ENCODE results near the gene ESPL1.

Gene ESPL1

DNA sequence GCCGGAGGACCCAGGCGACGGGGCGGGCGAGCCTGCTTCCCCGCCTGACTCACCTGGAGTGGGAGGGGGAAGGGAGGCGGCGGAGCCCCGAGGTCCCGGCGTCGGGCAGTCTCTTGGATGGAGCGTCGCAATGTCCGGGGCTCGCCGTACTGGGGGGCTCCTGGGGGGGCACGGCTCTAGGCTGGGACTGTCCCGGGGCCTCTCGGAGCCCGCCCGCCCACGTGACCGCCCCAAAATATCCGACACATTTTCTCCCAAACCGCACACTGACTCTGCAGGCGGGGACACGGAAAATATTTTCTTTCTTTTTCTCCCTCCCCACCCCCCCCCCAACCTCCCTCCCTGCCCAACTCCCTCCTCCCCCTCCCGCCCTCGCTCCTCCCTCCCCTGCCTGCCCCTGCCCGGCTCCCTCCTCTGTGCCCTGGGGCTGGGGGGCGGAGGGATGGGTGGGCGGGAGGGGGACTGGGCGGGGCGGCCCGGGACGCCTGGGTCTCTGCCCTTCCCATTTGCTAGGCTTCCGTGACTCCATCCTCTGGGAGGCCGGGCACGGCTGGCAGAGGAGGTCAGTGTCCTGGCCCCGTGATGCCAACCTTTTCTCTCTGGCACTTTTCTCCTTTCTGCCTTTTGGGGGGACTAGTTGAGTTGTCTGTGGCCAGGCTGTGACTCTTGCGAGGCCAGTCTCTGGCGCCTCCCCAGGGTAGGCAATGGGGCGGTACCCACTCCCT is 36.0 kb upstream of the ESPL1 start, which contains the start of gene RARG:
Gene RARG, minus strand, starts transcription at position 289 of the 725 bp plus-strand sequence. CDS start 4,664 bp downstream, outside the sequence.
- peak; percentile 68 for DNase-seq

DNA sequence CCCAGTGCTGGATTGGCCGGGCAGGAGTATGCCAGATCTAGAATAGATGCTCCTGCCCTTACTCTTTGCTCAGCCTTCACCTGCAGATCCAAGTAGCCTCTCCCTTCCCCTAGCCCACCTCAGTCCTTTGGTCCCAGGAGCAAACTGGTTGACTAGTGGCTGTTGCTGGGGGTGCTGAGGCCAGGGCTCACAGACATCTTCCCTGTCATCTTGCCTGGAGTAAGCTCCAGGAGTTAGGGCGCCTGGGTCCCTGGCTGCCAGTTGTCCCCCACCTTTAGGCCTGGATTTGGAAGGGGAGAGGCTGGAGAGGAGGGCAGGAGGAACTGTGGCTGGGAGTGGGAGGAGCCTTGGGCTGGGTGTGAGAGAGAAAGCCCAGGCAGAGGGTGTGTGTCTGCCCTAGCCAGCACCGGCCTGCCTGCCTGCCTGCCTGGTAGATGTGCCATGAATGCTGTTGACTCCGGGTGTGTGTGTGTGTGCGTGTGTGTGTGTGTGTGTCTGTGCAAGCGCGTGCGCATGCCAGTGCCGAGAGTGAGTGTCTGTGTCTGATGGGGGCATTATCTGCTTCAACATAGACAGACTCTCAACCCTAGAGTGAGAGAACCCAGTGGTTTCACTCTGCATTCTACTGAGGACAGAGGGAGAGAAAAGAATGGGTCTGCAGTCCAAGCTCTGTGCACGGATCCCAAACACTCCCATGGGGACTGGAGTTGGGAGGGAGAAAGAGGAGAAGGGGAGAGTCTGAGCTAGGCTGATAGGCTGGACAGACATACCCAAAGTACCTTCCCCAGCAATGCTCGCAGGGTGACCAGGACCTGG is 35.2 kb upstream of the ESPL1 start:
- no peak for DNase-seq

DNA sequence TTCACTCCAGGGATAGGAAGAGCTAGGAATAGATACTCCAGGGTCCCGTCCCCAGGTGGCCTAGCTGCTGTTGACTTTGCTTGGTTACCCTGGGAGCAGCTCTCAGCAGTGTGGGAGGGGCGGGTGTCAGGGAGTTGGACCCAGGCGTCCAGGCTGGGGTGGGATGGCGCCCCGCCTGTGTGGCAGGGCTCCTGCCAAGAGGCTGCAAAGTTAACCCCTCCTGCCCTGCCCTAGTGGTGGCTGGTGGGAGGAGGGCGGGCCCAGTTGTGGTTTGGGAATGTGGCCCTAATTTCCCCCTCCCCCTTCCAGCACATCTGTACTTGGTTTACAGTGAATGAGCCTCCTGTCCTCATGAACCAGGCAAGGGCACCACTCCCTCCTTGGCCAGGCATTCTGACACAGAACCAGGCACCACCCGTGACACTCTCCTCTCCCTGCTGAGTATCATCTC is 34.4 kb upstream of the ESPL1 start:
- no peak for DNase-seq

DNA sequence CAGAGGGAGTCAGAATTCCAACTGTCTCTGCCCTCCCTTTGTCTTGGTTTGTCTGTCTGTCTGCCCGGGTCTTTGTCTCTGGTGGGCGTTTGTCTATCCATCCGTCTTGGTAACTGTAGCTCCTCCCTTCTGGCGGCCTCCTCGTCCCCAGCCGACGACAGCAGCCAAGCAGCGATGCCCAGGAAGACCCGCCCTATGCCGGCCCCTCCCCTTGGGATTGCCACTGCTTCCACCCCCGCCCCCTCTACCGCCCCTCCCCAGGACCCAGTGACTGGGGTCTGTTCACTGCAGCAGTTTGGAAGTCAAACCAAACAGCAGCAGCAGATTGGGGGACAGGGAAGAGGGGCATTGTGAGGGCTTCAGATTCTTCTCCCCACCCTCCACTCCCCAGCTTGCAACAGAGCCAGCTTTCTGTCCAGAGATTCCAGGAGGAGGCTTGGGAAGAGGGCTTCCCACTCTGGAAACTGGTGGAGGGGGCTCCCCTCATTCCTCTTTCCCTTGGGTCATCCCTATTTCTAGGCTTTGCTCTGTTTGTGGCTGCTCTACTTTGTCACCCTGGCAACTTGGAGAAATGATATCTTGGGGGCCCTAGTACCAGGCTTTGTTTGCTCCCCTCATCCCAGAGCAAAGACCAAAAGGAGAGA is 33.7 kb upstream of the ESPL1 start:
- no peak for DNase-seq

DNA sequence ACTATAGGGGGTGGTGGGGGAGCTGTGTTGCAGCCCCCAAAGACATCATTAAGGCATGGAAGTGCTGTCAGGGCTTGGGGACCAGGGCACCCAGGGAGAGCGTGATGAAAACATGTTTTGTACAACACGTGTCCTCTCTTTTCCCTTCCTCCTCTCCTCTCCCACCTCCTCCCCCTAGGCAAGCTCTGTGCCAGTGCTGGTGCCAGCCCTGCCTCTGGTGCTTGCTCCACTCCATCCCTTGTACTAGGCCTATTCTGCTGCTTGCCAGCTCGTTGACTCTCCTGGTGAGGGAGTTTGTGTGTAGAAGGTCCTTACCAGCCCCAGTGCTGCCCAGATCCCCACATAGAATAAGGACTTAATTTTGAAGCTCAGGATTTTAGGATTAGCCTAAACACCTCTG is 32.9 kb upstream of the ESPL1 start:
- no peak for DNase-seq

DNA sequence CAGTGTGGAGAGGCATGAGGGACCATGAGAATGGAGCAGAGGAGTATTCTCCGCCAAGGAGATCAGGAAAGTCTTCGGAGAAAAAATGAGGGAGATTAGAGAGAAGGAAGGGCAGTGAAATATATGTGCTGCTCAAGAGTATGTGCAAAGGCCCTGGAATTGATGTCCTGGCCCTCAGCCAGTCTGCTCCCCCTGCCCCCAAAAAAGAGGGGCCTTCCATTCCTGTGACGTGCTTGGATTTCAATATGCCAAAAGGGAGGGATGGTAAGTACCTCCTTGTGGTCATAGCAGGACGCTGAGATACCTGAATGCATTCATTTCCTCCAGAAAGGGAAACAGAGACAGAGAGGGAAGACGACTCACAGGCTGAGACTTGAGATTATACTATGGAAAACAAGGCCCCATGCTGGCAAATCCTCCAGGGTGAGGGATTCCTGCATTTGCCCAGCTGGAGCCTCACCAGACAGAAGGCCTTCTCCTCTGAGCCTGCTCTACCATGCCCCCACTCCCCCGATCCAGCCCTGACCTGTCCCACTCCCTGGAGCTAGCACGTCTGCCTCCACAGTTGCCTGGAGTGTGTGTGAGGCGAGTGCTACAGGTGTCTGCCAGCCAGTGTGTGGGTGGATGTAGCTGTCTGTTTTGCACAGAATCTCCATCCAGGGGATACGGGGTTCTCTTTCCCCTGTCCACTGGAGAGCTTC is 32.2 kb upstream of the ESPL1 start:
- no peak for DNase-seq

DNA sequence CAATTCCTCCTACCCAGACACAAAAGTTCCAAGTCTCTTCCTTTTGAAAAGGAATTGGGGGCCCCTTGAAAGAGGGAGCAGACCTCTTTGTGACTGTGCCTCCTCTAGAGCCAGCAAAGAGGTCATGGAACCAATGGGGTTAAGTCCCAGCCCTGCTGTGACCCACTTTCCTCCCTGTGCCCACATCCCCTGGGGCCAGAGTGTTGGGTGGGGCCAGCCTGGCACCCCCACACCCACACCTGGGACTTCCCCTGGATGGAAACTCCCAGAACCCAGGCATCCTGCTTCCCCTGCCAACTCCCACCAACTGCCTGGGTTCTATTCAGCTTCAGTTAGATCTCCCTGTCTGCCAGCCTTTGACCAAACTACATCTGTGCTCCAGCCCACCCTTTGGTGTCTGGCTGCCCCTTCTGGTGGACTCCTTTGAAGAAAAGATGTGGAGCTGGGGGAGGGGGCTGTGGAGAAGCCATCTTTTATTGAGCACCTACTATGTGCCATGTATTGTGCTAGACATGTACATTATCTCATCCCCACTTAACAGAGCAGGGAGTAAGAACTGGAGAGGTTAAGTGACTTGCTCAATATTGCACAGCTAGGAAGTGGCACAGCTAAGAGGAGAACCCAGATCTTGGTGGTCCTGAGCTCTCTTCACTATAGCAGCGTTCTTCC is 31.5 kb upstream of the ESPL1 start:
- DNase-seq, result no peak

DNA sequence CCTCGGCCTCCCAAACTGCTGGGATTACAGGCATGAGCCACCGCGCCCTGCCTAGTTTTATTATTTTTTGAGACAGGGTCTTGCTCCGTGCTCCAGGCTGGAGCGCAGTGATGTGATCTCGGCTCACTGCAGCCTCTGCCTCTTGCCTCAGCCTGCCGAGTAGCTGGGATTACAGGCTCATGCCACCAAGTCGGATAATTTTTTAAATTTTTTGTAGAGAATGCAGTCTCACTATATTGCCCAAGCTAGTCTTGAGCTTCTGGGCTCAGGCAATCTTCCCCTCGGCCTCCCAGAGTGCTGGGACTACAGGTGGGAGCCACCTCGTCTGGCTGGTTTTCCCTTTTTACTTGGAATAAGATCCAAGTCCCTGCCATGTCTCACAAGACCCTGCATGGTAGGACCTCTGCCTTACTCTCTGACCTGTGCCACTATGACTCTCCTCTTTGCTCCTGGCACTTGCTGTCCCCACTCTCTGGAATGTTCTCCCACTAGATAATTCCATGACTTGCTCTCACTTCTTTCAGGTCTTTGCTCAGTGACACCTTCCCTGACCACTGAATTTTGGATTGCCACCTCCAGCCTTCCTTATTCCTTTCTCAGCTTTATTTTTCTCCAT is 28.3 kb upstream of the ESPL1 start:
- no peak for DNase-seq

DNA sequence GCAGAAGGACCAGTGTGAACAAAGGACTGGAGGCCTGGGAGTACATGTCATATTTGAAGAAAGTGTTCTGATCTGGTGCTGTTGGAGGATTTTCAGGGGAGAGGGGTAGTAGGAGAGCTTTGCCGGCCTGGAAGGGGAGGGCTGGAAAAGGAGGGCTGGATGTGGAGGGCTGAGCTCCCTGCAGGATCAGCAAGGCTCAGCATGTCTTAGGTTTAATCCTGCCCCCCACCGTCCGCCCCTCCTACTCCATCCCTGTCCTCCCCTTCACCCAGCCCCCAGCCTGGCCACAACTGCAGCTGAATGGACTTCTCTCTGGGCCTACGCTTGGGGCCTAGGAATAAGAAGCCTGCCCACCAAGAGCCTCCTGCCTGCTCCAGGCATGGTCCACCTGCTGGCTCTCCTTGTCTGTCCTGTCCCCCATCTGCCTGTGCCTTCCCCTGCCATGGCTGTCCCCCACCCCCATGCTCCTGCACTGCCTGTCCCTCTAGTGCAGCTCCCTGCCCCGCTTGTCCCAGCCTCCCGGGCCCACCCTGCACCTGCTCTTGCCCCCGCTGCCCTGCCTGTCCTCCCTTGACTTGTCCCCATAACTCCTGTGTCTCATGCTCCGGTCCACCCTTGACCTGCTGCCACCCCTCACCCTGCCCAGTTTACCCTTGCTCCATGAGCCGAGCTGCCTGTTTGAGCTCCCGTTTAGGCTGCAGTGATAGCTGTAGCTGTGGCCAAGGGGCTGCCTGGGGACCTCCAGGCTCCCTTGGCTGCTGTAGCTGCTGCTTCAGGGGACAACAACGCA is 26.3 kb upstream of the ESPL1 start:
- DNase-seq, result no peak

DNA sequence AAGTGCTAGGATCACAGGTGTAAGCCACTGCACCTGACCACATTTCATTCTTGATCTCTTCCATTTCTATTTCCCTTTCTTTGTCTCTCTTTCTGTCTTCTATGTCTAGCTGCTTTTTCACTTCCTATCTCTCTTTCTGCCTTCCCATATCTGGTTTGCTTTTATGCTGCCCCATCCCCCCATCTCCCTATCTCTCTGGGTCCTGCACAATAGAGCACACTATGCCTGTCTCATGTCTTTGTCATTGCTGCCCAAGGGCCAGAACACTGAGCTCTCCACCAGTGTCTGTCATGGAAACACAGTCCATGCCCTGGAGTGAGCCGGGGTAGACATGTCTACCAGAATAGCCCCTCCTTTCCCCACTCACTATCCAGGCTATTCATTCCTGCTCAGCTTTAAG is 23.8 kb upstream of the ESPL1 start:
- no peak for DNase-seq

DNA sequence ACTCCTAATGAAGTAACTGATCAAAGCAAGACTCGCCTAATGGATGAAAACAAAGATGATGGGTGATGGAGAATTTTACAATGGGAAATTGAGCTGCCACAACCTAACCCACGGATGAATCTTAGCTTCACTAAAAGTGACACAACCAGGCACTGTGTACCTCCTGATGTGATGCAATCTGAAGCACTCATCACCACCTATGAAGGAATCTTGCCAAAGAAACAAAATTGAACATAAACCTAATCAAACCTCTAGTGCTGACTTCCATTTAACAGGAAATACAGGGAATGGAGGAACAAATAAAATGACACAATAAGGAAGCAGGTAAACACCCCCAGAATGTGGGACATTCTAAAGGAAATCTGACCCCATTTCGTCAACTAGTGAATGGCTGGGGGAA is 22.8 kb upstream of the ESPL1 start:
- DNase-seq, result no peak

DNA sequence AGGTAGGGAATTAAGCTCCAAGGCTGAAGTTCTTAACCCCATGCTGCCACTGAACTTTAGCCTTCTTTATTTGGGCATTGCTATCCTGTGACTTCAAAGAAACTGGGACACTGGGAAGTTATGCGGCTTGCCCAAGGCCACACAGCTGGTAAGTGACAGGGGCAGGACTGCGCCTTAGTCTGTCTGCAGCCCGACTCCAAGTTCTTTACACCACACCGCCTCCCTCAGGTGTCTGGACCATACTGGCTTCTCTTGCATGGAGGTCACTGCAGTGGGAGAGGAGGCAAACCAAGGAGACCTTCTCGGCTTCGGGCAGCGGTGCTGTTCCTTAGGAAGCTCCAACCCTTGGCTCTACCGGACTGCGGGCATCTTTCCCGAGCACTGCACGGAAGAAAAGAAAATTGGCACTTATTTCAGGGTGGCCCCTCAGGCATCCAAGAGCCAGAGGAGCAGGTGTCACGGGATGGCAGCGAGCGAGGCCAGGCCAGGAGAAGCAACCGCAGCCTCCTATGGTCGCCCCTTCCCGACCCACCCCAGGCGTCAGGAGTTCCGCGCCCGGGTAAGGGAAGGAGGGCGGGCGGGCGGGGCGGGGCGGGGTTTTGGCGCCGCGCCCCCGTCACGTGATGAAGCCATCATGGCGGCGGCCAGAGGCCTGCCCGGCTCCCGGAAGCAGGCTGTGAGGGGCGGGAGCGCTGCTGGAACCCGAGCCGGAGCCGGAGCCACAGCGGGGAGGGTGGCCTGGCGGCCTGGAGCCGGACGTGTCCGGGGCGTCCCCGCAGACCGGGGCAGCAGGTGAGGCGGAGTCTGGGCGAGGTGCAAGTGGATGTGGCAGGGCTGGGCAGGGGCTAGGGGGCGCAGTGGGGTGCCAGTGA is 16.4 kb upstream of the ESPL1 start:
- peak; percentile 79 for DNase-seq

DNA sequence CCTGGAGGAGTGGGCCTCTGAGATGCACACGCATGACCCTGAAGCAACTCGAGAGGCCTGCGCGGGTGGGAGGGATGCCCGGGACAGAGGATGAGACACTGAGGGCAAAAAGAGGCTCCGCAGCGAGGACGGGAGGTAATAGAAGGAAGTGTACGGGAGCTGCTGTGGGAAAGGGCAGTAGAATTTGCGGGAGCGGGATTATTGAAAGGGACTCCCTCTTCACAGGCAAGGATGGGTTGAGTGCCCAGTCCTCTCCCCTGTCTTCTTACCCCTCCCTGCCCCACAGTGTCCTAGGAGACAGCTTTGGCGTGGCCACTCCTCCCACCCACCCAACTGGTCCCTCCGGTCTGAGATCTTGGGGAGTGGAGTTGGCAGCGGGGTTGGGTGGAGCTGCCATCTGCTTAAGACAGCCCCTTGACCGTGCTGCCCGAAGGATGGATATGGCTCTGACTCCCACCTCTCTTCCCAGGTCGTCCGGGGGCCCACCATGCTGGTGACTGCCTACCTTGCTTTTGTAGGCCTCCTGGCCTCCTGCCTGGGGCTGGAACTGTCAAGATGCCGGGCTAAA is 15.7 kb upstream of the ESPL1 start:
- no peak for DNase-seq

DNA sequence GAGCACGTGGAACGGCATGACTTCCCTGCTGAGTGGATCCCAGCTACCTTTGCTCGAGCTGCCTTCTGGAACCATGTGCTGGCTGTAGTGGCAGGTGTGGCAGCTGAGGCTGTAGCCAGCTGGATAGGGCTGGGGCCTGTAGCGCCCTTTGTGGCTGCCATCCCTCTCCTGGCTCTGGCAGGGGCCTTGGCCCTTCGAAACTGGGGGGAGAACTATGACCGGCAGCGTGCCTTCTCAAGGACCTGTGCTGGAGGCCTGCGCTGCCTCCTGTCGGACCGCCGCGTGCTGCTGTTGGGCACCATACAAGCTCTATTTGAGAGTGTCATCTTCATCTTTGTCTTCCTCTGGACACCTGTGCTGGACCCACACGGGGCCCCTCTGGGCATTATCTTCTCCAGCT is 14.8 kb upstream of the ESPL1 start:
- DNase-seq, result no peak

DNA sequence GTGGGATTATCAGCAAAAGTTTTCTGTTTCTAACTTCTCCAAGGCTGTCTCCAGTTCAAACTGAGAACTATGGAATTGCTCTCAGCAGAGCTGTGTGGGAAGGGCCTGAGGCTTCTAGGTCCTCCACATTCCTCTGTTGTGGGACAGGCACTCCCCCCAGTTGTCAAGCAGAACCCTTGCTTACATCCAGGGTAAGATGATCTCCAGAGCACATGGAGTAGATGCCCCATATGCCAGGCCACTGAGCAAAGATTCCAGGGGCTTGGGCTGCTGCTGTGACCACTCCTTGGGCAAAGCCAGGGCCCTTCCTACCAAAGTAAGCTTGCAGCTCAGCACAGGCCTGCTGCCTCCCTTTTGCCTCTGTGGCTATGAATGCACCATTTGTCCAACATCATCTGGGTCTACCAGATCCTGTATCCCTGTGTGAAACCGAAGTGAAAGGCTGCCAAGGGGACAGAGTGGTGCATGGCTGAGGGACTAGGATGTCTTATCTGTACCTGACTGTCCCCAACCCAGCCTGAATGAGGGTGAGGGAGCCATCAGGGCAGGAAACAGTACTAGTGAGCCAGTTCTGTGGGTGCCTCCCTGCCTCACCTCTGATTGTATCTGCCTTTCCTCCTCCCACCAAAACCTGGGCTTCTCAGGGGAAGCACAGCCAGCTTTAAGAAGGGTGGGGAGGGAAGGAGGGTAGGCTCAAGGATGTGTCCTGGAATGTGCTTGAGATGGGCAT is 13.1 kb upstream of the ESPL1 start:
- DNase-seq, result no peak

DNA sequence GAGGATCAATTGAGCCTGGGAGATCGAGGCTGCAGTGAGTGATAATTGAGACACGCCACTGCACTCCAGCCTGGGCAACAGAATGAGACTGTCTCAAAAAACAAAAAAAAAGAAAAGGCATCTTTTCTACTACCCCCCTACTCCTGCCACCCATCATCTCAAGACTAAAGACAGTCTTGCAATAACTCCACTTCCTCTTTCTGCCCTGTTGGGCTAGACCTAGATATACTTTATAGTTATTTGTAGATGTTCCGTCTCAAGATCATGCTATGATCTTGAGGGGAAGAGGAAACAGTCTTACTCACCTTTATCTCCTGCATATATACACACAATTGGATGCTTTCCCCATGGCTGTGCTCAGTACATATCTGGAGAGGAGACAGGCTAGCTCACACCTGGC is 12.1 kb upstream of the ESPL1 start:
- no peak for DNase-seq

DNA sequence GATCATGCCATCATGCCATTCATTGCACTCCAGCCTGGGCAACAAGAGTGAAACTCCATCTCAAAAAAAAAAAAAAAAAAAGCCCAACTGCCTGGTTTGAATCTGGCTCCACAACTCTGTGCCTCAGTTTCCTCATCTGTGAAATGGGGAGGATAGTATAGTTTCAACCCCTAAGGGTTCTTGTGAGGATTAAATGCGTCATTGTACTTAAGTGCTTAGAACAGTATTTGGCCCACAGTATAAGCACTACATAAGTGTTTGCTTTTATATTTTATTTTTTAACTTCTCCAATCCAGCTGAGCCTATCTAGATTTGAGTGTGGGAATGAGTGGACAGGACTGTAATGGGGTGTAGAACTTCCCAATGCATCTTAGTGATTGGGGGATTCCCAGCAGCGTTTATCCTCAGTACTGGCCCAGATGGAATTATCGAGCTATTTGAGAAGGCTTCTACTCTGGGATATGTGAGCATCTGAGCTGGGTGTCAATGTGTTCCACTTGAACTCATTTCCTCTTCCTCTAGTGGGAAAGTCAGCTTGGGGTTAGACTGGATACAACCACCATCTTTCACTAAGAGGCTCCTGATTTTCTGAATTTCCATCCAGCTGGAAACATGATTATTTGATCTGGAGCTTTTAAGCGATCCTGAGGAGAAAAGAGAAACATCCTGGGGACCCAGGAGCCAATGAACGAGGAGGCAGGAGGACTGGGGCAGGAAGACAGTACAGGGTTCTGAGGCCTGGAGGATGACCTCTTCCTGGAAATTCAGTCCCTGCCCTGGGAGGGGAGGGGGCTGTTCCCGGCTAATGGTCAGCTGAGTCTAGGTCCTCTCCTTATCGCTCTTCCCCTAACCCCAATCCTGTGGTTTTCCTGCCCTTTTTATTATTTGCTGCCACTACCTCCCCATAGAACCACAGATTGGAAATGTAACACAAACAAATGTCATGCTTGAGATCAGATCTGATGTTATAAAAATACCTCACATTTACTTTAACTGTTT is 9.3 kb upstream of the ESPL1 start:
- DNase-seq, result no peak

DNA sequence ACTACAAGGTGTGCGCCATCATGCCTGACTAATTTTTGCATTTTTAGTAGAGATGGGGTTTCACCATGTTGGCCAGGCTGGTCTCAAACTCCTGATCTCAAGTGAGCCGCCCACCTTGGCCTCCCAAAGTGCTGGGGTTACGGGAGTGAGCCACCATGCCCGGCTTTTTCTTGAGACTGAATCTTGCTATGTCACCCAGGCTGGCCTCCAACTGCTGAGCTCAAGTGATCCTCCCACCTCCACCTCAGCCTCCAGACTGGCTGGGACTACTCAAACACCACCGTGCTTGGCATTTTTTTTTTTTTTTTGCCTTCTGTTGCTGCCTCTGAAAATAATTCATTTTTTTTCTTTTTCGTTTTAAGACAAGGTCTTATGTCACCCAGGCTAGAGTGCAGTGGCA is 8.2 kb upstream of the ESPL1 start:
- no peak for DNase-seq

Data from T1000 (cell line).